ENCODE measurements around the gene SLCO3A1.

The SLCO3A1 gene

GRCh38 chr15:91862891-91863504 is 9.5 kb downstream of the SLCO3A1 start:
- DNase-seq, result no peak

- no peak for DNase-seq
Observed at GRCh38 chr15:91863621-91864255, 10.2 kb downstream of the SLCO3A1 start.

- DNase-seq, result no peak
Observed at GRCh38 chr15:91864664-91865063, 11.2 kb downstream of the SLCO3A1 start.

- DNase-seq, result no peak
Observed at GRCh38 chr15:91865486-91865885, 12.0 kb downstream of the SLCO3A1 start.

- no peak for DNase-seq
Observed at GRCh38 chr15:91865950-91866349, 12.4 kb downstream of the SLCO3A1 start.

GRCh38 chr15:91866371-91866905 is 12.9 kb downstream of the SLCO3A1 start:
- no peak for DNase-seq

- no peak for DNase-seq
Observed at GRCh38 chr15:91866971-91867372, 13.5 kb downstream of the SLCO3A1 start.

- DNase-seq, result no peak
Observed at GRCh38 chr15:91867581-91868026, 14.1 kb downstream of the SLCO3A1 start.

GRCh38 chr15:91870876-91871537 is 17.5 kb downstream of the SLCO3A1 start:
- no peak for DNase-seq

GRCh38 chr15:91871837-91872236 is 18.3 kb downstream of the SLCO3A1 start:
- no peak for DNase-seq

- no peak for DNase-seq
Observed at GRCh38 chr15:91872356-91873137, 19.0 kb downstream of the SLCO3A1 start.

- no peak for DNase-seq
Observed at GRCh38 chr15:91873138-91873536, 19.6 kb downstream of the SLCO3A1 start.

GRCh38 chr15:91874171-91874570 is 20.7 kb downstream of the SLCO3A1 start:
- no peak for DNase-seq

- DNase-seq, result no peak
Observed at GRCh38 chr15:91874992-91875660, 21.6 kb downstream of the SLCO3A1 start.

- no peak for DNase-seq
Observed at GRCh38 chr15:91876187-91876586, 22.7 kb downstream of the SLCO3A1 start.

- no peak for DNase-seq
Observed at GRCh38 chr15:91878319-91878870, 24.9 kb downstream of the SLCO3A1 start.

- DNase-seq, result no peak
Observed at GRCh38 chr15:91879158-91879557, 25.6 kb downstream of the SLCO3A1 start.

GRCh38 chr15:91880373-91880772 is 26.9 kb downstream of the SLCO3A1 start:
- DNase-seq, result no peak

- no peak for DNase-seq
Observed at GRCh38 chr15:91881569-91882297, 28.2 kb downstream of the SLCO3A1 start.

GRCh38 chr15:91882858-91883586 is 29.5 kb downstream of the SLCO3A1 start:
- no peak for DNase-seq

GRCh38 chr15:91884606-91885005 is 31.1 kb downstream of the SLCO3A1 start:
- no peak for DNase-seq

Data from GF-D8 (cell line).